ENCODE data around the gene GRID1.

DNA sequence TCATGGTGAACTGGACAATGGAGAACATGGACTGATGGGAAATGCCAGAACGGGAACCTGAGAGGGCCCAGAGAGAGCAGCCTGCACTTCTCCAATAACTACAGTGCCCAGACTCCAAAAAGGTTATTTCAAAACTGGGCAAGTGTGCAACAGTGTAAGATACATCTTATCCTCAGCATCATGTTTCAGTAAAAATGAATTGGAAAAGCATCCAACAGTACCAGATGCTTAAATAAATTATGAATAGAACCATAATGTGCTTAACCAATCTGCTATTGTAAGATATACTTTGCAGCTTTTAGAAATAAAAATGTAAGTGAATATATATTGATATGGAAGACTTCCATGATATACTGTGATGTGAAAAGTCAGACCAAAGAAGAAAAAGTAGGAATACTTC, 303.3 kb downstream of the GRID1 start:
- TF ChIP-seq ZNF274 (IDR thresholded peaks at IDR 0.05; ENCODE audit: low read depth, low read length) = no peak
- no peak for TF ChIP-seq YY1 (IDR thresholded peaks at IDR 0.05; ENCODE audit: insufficient read depth, insufficient read length)
- TF ChIP-seq SUZ12 (IDR thresholded peaks at IDR 0.05; ENCODE audit: extremely low read depth, insufficient read depth, insufficient read length) = no peak
